Activated CD4-positive, alpha-beta T cell treated with anti-CD3 and anti-CD28 coated beads, Interleukin-2, amount 10 ng/mL, durations not matched to agents 24 days and 14 days (primary cell): ENCODE measurements around the gene NR2C2. TPM values are rescaled to one million over a fixed set of nuclear protein-coding genes. Genes with fewer than 3 reads are reported as not detected.

ENCODE experiments used
- DNase-seq: peaks from one replicate; pipeline ENCODE4 v3.0.0; 2022
- H3K27ac Mint-ChIP-seq: one replicate; pipeline ENCODE4 v1.8.0; 2022; ENCODE audit warnings: mild to moderate bottlenecking, mixed read lengths
- H3K27me3 Mint-ChIP-seq: one replicate; pipeline ENCODE4 v1.8.0; 2022; ENCODE audit warnings: mixed read lengths
- H3K36me3 Mint-ChIP-seq: one replicate; pipeline ENCODE4 v1.8.0; 2022; ENCODE audit warnings: low read depth, mild to moderate bottlenecking, mixed read lengths
- H3K4me1 Mint-ChIP-seq: one replicate; pipeline ENCODE4 v1.8.0; 2021; ENCODE audit warnings: mixed read lengths
- H3K4me3 Mint-ChIP-seq: one replicate; pipeline ENCODE4 v1.8.0; 2022; ENCODE audit warnings: mild to moderate bottlenecking, moderate library complexity, mixed read lengths
- H3K9me3 Mint-ChIP-seq: one replicate; pipeline ENCODE4 v1.8.0; 2021; ENCODE audit warnings: mixed read lengths
- intact Hi-C: fragments of 100-400 bp; cut with micrococcal nuclease; formaldehyde crosslinking; loops from one replicate; pipeline ENCODE4 v1.15.1; 2023
- total RNA-seq: library from RNA; stranded (reverse); gene quantifications from 2 replicates; pipeline ENCODE4 v1.2.3, GENCODE V29; 2022

NR2C2 gene
- total RNA-seq, 1 donor from 2014 or later: 52.5 TPM

DNA sequence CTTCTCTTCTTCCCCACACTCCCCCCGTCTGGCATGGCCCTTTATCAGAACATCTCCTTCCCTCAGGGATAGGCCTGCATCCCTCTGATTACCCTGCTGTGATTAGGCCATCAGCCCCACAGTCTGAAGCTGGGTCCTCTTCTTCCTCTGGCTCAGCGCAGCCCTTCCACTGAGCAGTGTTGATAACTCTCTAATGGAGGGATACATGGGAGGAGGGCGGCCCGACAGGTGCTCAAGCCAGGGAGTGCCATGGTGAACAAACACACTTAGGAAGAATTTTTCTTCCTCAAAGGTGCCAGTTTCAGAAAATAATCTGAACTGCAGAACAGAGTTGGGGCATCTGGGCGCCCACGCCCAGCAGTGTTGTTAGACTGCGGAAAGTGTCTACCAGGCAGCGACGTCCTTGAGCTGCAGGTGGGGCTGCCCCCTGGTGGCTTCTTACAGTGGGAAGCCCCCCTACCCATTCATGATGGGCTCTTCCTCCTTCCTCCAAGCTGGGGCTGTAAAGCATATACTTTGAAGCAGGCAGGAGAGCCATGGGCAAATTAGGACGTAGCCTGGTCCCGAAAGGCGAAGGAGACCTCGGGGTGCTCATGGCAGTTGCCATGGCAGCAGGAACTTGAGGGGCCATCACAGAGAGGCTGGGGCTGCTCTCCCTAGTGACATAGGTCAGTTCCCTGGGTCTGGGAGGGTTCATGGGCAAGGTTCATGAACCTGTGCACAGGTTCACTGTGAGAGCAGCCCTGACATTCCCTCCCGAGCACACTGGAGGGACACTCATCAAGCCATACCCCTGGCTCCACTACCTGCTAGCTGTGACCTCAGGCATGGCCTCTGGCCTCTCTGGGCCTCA lies 33.2 kb upstream of the NR2C2 start:
- H3K4me1 Mint-ChIP-seq: no peaks in the 10 kb centered on the region
- H3K4me3 Mint-ChIP-seq: no peak overlapping the region
- H3K27me3 Mint-ChIP-seq: peaks cover 7% of the 10 kb centered on the region
- H3K9me3 Mint-ChIP-seq: no peaks in the 10 kb centered on the region
- H3K36me3 Mint-ChIP-seq: no peaks in the 10 kb centered on the region
- no peak for DNase-seq
- intact Hi-C loops: no loop called here
- H3K27ac Mint-ChIP-seq: no peak overlapping the region

GRCh38 chr3:14914779-14915117 lies 32.6 kb upstream of the NR2C2 start:
- Mint-ChIP-seq H3K4me3 (no peak overlapping the region), H3K27me3 (peaks cover 7% of the 10 kb centered on the region), H3K9me3 (no peaks in the 10 kb centered on the region), H3K27ac (no peak overlapping the region), H3K36me3 (no peaks in the 10 kb centered on the region), H3K4me1 (no peaks in the 10 kb centered on the region)
- intact Hi-C loops: no loop called here
- no peak for DNase-seq

DNA sequence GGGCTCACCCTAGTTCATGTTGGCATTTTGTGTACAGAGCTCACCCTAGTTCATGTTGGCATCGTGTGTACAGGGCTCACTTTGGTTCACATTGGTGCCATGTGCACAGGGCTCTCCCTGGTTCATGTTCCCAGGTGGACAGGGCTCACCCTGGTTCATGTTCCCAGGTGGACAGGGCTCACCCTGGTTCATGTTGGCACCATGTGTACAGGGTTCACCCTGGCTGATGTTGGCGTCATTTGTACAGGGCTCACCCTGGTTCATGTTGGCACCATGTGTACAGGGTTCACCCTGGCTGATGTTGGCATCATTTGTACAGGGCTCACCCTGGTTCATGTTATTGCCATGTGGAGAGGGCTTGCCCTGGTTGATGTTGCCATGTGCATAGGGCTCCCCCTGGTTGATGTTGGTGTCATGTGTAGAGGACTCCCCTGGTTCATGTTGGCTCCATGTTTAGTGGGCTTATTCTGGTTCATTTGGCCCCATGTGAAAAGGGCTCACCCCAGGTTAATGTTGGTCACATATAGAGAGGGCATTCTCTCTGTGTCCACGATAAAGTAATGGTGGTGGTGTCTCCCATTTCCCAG lies 31.7 kb upstream of the NR2C2 start:
- no peaks in the 10 kb centered on the region for H3K4me1 Mint-ChIP-seq
- H3K36me3 Mint-ChIP-seq: no peaks in the 10 kb centered on the region
- intact Hi-C loops: no loop called here
- no peaks in the 10 kb centered on the region for H3K9me3 Mint-ChIP-seq
- no peak overlapping the region for H3K4me3 Mint-ChIP-seq
- peaks cover 7% of the 10 kb centered on the region for H3K27me3 Mint-ChIP-seq
- peak; percentile 80 for DNase-seq
- H3K27ac Mint-ChIP-seq: no peak overlapping the region

DNA sequence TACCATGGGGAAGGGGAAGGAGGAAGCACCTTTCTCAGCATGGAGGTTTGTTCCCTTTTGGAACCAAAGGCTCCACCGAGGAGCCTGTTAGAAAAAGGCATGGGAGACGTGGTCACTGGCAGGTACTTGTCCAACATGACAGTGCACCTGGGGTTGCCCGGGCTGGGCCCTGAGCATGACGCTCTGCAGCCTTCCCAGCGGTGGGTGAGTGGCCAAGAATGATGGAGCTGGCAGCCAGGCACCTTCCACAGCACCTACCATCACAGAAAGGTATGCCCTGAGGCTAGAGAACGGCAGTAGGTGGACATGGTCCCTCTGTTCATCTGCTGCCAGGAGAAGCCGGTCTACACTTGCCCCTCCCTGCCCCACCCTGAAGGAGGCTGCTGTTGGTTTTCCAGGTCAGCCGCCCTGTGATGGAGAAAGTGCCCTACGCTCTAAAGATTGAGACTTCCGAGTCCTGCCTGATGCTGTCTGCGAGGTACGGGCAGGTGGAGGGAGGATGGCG lies 29.0 kb upstream of the NR2C2 start:
- no peaks in the 10 kb centered on the region for H3K9me3 Mint-ChIP-seq
- intact Hi-C loops: no loop called here
- no peaks in the 10 kb centered on the region for H3K36me3 Mint-ChIP-seq
- no peaks in the 10 kb centered on the region for H3K4me1 Mint-ChIP-seq
- H3K4me3 Mint-ChIP-seq: no peak overlapping the region
- H3K27me3 Mint-ChIP-seq: peaks cover 2% of the 10 kb centered on the region
- no peak for DNase-seq
- no peak overlapping the region for H3K27ac Mint-ChIP-seq

DNA sequence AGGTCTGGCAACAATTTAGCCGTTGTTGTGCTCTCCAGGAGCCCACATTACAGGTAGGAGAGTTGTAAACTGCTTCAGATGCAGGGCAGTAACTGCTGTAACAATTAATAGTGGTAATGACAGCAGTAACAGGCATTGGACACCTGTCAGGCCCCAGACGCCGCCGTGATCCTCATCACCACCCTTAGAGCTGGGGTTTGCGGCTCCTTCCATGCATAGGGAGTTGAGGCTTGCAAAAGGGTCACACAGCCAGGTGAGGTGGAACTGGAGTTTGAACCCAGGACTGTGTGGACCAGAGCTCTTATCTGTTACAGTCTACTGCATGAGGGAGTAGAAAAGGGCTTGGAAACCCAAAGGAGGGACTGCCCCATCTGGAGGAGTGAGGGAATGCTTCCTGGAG lies 26.8 kb upstream of the NR2C2 start:
- no peaks in the 10 kb centered on the region for H3K36me3 Mint-ChIP-seq
- no peak for DNase-seq
- H3K27me3 Mint-ChIP-seq: no peaks in the 10 kb centered on the region
- H3K4me3 Mint-ChIP-seq: no peak overlapping the region
- H3K27ac Mint-ChIP-seq: no peak overlapping the region
- intact Hi-C loops: loop anchor here (2.0 kb wide), 1 partner anchor 660 kb away; no protein-coding TSS in a partner anchor
- no peaks in the 10 kb centered on the region for H3K9me3 Mint-ChIP-seq
- H3K4me1 Mint-ChIP-seq: no peaks in the 10 kb centered on the region

GRCh38 chr3:14921034-14921616 lies 26.3 kb upstream of the NR2C2 start:
- peak; percentile 94 for DNase-seq
- Mint-ChIP-seq H3K4me1 (no peaks in the 10 kb centered on the region), H3K9me3 (no peaks in the 10 kb centered on the region), H3K36me3 (no peaks in the 10 kb centered on the region), H3K27me3 (no peaks in the 10 kb centered on the region), H3K4me3 (no peak overlapping the region), H3K27ac (no peak overlapping the region)
- intact Hi-C loops: loop anchor here (1.0 to 2.0 kb wide), 5 partner anchors 130 to 660 kb away; no protein-coding TSS in a partner anchor

DNA sequence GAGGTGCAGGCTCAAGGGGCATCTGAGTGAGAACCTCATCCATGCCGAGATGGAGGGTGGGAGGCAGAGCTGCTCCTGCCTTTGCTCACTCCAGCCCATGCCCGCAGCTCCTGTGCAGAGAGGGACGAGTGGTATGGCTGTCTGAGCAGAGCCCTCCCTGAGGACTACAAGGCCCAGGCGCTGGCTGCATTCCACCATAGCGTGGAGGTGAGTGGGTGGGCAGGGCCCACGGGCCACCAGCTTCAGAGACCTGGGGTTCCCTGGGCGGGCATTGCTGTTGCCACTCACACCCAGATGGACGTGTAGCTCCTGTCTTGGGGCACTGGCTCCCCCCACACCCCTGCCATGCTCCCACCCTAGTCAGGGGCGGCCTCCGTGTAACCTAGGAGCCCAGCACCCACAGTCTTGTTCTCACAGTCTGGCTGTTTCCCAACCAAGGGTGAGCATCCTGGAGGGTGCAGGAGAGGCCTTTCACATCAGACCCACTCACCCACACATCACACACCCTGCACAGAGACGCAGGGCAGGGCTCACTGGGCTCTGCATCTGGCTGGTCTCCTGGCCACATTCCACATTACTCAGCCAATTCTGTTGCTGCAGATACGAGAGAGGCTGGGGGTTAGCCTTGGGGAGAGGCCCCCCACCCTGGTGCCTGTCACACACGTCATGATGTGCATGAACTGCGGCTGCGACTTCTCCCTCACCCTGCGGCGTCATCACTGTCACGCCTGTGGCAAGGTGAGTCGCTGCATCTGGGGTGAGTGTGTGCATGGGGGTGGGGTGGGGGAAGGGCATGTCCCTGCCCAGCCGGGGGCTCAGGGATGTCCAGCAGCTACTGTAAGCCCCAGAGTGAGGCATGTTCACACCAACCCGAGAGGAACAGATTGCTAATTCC lies 25.3 kb upstream of the NR2C2 start:
- Mint-ChIP-seq H3K27ac (no peak overlapping the region), H3K36me3 (no peaks in the 10 kb centered on the region)

GRCh38 chr3:14922863-14923262 lies 24.5 kb upstream of the NR2C2 start:
- no peak for DNase-seq
- no peak overlapping the region for H3K4me3 Mint-ChIP-seq
- no peaks in the 10 kb centered on the region for H3K9me3 Mint-ChIP-seq
- no peaks in the 10 kb centered on the region for H3K4me1 Mint-ChIP-seq
- H3K27ac Mint-ChIP-seq: no peak overlapping the region
- H3K36me3 Mint-ChIP-seq: no peaks in the 10 kb centered on the region
- intact Hi-C loops: no loop called here
- no peaks in the 10 kb centered on the region for H3K27me3 Mint-ChIP-seq

More for the DNA sequence above, 25.3 kb upstream of the NR2C2 start:
- Mint-ChIP-seq H3K9me3 (no peaks in the 10 kb centered on the region), H3K4me1 (no peaks in the 10 kb centered on the region), H3K4me3 (no peak overlapping the region), H3K27me3 (no peaks in the 10 kb centered on the region)
- intact Hi-C loops: loop anchor here (1.0 to 2.0 kb wide), 5 partner anchors 131 to 661 kb away; no protein-coding TSS in a partner anchor
- DNase-seq: no peak

DNA sequence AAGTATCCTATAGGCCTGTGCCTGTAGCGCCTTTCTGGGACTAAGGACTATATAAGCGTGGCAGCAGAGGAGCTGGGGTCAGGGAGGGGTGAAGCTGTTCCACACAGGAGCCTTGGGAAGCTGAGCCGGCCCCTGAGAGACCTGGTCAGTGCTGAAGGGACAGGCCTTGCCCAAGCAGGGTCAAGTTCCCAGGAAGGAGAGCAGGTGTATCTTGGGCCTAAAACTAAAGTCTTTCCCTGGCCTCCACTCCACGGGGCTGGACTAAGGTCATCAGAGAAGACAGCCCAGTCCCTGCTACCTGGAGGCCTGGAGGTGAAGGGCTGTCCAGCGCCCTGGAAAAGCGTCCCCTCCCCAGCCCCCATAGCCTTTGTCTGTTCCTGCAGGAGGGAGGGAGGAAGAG lies 23.9 kb upstream of the NR2C2 start:
- Mint-ChIP-seq H3K9me3 (no peaks in the 10 kb centered on the region), H3K4me3 (no peak overlapping the region), H3K27me3 (no peaks in the 10 kb centered on the region), H3K27ac (no peak overlapping the region), H3K36me3 (no peaks in the 10 kb centered on the region), H3K4me1 (no peaks in the 10 kb centered on the region)
- DNase-seq: no peak
- intact Hi-C loops: no loop called here

- Mint-ChIP-seq H3K4me3 (no peak overlapping the region), H3K4me1 (no peaks in the 10 kb centered on the region), H3K9me3 (no peaks in the 10 kb centered on the region), H3K27ac (no peak overlapping the region), H3K27me3 (peaks cover 3% of the 10 kb centered on the region), H3K36me3 (no peaks in the 10 kb centered on the region)
- DNase-seq: peak; percentile 75
- intact Hi-C loops: loop anchor here (1.0 to 5.0 kb wide), 2 partner anchors 131 to 182 kb away; no protein-coding TSS in a partner anchor
Observed at GRCh38 chr3:14925729-14926591, 21.4 kb upstream of the NR2C2 start.

GRCh38 chr3:14926592-14926991 lies 20.8 kb upstream of the NR2C2 start:
- no peak for DNase-seq
- no peaks in the 10 kb centered on the region for H3K9me3 Mint-ChIP-seq
- H3K4me1 Mint-ChIP-seq: no peaks in the 10 kb centered on the region
- H3K27ac Mint-ChIP-seq: no peak overlapping the region
- intact Hi-C loops: loop anchor here (5.0 kb wide), 1 partner anchor 131 kb away; no protein-coding TSS in a partner anchor
- peaks cover 6% of the 10 kb centered on the region for H3K27me3 Mint-ChIP-seq
- H3K4me3 Mint-ChIP-seq: no peak overlapping the region
- no peaks in the 10 kb centered on the region for H3K36me3 Mint-ChIP-seq

GRCh38 chr3:14927308-14927707 lies 20.1 kb upstream of the NR2C2 start:
- no peak overlapping the region for H3K4me3 Mint-ChIP-seq
- intact Hi-C loops: loop anchor here (5.0 kb wide), 1 partner anchor 130 kb away; no protein-coding TSS in a partner anchor
- no peaks in the 10 kb centered on the region for H3K36me3 Mint-ChIP-seq
- no peaks in the 10 kb centered on the region for H3K9me3 Mint-ChIP-seq
- H3K4me1 Mint-ChIP-seq: no peaks in the 10 kb centered on the region
- no peak overlapping the region for H3K27ac Mint-ChIP-seq
- peaks cover 10% of the 10 kb centered on the region for H3K27me3 Mint-ChIP-seq
- DNase-seq: no peak
